Measurements from ENCODE around the gene CYB5RL.

Gene CYB5RL

DNA sequence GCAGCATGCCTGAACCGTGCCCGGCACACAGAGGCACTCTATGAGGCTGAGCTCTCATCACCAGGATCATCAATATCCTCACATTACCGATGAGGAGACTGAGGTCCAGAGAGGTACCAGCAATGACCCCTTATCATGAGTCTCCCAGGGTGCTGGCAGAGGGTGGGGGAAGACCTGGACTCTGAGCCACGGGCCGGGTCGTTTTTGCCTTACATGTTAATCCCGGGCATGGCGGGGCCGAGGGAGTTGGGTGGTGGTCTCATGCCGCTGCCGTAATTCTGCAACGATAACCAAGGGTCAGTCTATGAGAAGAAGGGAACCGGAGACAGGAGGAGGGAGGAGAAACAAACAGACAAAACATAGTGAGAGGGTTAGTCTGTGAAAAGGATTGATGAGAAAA lies 43.2 kb upstream of the CYB5RL start:
- DNase-seq (ENCODE audit: insufficient read length, low spot score): no peak
- TF ChIP-seq, protein P1, sequence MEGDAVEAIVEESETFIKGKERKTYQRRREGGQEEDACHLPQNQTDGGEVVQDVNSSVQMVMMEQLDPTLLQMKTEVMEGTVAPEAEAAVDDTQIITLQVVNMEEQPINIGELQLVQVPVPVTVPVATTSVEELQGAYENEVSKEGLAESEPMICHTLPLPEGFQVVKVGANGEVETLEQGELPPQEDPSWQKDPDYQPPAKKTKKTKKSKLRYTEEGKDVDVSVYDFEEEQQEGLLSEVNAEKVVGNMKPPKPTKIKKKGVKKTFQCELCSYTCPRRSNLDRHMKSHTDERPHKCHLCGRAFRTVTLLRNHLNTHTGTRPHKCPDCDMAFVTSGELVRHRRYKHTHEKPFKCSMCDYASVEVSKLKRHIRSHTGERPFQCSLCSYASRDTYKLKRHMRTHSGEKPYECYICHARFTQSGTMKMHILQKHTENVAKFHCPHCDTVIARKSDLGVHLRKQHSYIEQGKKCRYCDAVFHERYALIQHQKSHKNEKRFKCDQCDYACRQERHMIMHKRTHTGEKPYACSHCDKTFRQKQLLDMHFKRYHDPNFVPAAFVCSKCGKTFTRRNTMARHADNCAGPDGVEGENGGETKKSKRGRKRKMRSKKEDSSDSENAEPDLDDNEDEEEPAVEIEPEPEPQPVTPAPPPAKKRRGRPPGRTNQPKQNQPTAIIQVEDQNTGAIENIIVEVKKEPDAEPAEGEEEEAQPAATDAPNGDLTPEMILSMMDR (IDR thresholded peaks at IDR 0.05; ENCODE audit: insufficient read depth, missing control alignments): no peak
- no peak for FAIRE-seq

DNA sequence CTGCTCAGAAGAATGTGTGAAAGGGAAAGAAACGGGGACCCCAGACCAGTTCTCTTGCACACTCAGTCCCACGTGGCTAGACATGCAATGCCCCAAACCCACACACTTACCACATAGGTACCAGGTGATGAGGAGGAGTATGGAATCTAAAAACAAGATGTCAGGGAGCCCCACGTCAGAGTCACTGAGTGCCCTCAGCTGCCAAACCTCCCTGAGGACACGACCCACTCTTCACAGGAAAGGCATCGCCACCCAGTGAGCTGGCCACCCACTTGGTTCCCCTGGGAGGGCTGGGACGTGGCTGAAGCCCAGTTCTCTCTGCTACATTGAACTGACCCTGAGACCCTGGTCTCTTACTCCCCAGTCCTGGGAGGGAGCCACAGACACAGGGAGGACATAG lies 41.5 kb upstream of the CYB5RL start:
- no peak for FAIRE-seq
- TF ChIP-seq, protein P1 (IDR thresholded peaks at IDR 0.05; ENCODE audit: insufficient read depth, missing control alignments): no peak
- no peak for DNase-seq (ENCODE audit: insufficient read length, low spot score)

DNA sequence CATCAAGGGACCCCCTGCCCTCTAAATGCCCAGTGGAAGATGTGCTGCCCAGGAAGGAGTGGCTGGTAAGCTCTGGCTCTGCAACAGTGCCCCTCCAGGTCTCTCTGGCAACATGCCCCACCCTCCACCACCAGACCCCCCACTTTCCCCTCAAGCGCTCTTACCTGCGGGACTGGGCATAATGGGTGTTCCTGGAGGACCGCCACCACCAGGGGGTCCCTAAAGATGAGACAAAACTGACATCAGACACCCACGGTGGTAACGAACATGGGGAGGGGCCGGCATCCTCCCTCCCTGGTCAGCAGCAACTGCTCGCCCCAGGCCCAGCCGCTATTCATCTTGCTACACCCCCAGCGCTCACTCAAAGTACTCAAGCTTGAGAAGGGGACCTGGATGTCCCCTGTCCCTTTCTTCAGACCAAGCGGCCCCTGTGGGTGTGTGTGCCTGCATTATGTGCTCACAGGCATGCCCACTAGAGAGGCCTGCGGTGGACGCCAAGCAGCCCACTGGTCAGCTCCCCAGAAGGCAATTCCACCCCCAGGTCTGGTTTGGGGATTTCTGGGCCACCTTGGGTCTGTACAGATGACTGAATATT lies 41.0 kb upstream of the CYB5RL start:
- DNase-seq (ENCODE audit: insufficient read length, low spot score) (no peak), FAIRE-seq (no peak)
- TF ChIP-seq, protein P1 (IDR thresholded peaks at IDR 0.05; ENCODE audit: insufficient read depth, missing control alignments): no peak

DNA sequence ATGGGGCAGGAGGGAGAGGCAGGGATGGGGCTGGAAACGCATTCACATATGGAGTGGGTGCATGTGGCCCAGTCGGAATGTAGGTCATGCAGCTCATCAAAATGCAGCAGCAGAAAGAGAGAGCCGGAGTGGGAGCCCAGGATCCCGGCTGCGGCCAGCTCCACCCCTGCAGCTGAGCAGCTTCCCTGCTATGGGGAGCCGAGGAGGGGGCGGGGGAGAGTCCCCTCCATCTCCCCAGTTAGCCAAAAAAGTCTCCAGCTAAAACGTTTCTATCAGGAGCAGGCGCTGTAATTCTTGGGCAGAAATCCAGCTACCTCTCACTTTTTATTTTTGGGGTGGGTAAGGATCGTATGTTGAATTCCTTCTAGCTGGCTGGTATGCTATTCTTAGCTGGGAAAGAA lies 39.8 kb upstream of the CYB5RL start:
- TF ChIP-seq, protein P1 (IDR thresholded peaks at IDR 0.05; ENCODE audit: insufficient read depth, missing control alignments): no peak
- DNase-seq (ENCODE audit: insufficient read length, low spot score): no peak
- FAIRE-seq: no peak

DNA sequence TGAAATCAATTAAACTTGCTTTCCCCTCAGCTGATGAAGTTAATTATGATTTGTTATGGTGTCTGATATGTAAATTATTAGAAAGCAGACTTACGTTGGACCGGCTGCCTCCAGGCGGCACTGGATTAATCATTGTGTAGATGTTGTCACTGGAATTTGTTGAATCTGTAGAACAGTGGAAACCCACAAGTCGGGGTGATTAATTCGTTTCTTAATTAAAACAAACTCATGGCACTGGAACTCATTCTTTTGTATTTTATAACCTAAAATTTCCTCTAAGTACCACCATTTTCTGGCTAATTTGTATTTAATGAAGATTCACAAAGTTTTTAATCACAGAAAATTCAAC lies 39.2 kb upstream of the CYB5RL start:
- FAIRE-seq (no peak), DNase-seq (ENCODE audit: insufficient read length, low spot score) (no peak)
- TF ChIP-seq, protein P1 (IDR thresholded peaks at IDR 0.05; ENCODE audit: insufficient read depth, missing control alignments): no peak

DNA sequence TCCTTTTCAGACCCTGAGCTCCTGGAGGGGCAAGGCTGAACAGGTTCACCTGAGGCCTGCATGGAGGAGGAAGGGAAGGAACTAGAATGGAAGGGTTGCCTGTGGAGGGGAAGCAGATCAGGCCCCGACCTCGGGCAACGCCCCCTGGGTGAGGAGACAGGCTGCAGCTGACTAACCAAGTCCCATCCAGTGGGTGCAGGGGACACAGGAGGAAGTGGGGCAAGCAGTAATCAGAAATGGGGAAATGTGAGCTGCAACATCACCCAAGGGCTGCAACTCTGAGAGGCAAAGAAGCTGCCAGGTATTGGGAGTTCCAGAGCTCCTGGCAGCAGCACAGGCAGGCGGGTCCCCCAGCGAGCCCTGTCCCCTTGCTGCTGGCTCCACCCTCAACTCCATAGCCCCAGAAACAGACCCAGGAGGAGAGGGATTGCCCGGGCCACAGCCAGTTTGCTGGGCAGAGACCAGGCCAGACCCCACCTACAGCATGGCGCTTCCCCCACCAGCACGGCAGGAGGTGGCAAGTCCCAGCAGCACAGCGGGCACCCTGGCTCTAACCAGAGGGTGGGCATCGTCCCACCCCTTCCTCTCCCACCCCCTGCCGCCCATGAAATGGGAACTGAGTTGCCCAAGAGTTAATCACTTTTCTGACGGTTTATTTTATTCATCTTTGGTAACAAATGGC lies 38.7 kb upstream of the CYB5RL start:
- DNase-seq (ENCODE audit: insufficient read length, low spot score) (no peak), FAIRE-seq (no peak)
- TF ChIP-seq, protein P1 (IDR thresholded peaks at IDR 0.05; ENCODE audit: insufficient read depth, missing control alignments): no peak

DNA sequence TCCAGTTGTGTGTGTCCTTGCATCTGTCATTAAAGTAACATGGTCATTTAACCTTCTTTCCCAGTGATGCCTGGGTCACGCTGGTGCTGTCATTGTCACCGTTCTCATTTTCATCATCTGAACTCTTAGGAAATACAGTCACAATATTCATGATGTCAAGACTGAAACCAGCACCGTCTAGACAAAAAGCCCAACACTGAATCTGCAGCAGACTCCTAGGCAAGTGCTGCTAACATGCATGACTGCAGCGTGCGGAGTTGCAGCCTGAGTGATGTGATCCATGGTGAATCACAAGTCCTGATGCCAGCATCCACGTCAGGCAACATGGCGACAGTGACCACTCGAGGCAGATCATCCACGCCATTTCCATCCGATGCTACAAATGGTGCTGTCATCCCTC lies 37.8 kb upstream of the CYB5RL start:
- DNase-seq (ENCODE audit: insufficient read length, low spot score): no peak
- FAIRE-seq: no peak
- TF ChIP-seq, protein P1 (IDR thresholded peaks at IDR 0.05; ENCODE audit: insufficient read depth, missing control alignments): no peak
